ENCODE results near the gene STK38L. TPM values are rescaled to one million over a fixed set of nuclear protein-coding genes. Genes with fewer than 3 reads are reported as not detected.

Gene STK38L
- total RNA-seq (10 to 100 TPM; 28.2 to 34.8 TPM), polyA plus RNA-seq (ENCODE audit: insufficient read length in 6 of 6) (10 to 100 TPM; 37.4 to 45.1 (median 40.6) TPM)
- long read RNA-seq, donor 1, full-length matches to known transcripts = 6 of 16 reads
- long read RNA-seq, donor 1, partial matches to known transcripts = 10 of 16 reads
- long read RNA-seq, donor 1, other reads (novel, unspliced or antisense) = 0 of 16 reads
- long read RNA-seq, donor 2, full-length matches to known transcripts = 6 of 6 reads
- long read RNA-seq, donor 2, partial matches to known transcripts = 0 of 6 reads
- long read RNA-seq, donor 2, other reads (novel, unspliced or antisense) = 0 of 6 reads
- long read RNA-seq, donor 3, full-length matches to known transcripts = 3 of 3 reads
- long read RNA-seq, donor 3, partial matches to known transcripts = 0 of 3 reads
- long read RNA-seq, donor 3, other reads (novel, unspliced or antisense) = 0 of 3 reads
- long read RNA-seq, donor 4, full-length matches to known transcripts = 1 of 2 reads
- long read RNA-seq, donor 4, partial matches to known transcripts = 1 of 2 reads
- long read RNA-seq, donor 4, other reads (novel, unspliced or antisense) = 0 of 2 reads
- long read RNA-seq, donor 5, full-length matches to known transcripts = 5 of 5 reads
- long read RNA-seq, donor 5, partial matches to known transcripts = 0 of 5 reads
- long read RNA-seq, donor 5, other reads (novel, unspliced or antisense) = 0 of 5 reads
- long read RNA-seq, donor 6, full-length matches to known transcripts = 7 of 15 reads
- long read RNA-seq, donor 6, partial matches to known transcripts = 8 of 15 reads
- long read RNA-seq, donor 6, other reads (novel, unspliced or antisense) = 0 of 15 reads
- long read RNA-seq, donor 7, full-length matches to known transcripts = 2 of 2 reads
- long read RNA-seq, donor 7, partial matches to known transcripts = 0 of 2 reads
- long read RNA-seq, donor 7, other reads (novel, unspliced or antisense) = 0 of 2 reads
- long read RNA-seq, donor 8, partial matches to known transcripts = 13 of 15 reads
- long read RNA-seq, donor 8, other reads (novel, unspliced or antisense) = 0 of 15 reads
- long read RNA-seq, donor 9 = 0 reads
- long read RNA-seq, donor 10, full-length matches to known transcripts = 3 of 9 reads
- long read RNA-seq, donor 10, partial matches to known transcripts = 3 of 9 reads
- long read RNA-seq, donor 10, other reads (novel, unspliced or antisense) = 3 of 9 reads
- long read RNA-seq, donor 11, full-length matches to known transcripts = 6 of 25 reads
- long read RNA-seq, donor 11, partial matches to known transcripts = 19 of 25 reads
- long read RNA-seq, donor 11, other reads (novel, unspliced or antisense) = 0 of 25 reads
- long read RNA-seq, donor 12, full-length matches to known transcripts = 3 of 14 reads
- long read RNA-seq, donor 12, partial matches to known transcripts = 11 of 14 reads
- long read RNA-seq, donor 12, other reads (novel, unspliced or antisense) = 0 of 14 reads

DNA sequence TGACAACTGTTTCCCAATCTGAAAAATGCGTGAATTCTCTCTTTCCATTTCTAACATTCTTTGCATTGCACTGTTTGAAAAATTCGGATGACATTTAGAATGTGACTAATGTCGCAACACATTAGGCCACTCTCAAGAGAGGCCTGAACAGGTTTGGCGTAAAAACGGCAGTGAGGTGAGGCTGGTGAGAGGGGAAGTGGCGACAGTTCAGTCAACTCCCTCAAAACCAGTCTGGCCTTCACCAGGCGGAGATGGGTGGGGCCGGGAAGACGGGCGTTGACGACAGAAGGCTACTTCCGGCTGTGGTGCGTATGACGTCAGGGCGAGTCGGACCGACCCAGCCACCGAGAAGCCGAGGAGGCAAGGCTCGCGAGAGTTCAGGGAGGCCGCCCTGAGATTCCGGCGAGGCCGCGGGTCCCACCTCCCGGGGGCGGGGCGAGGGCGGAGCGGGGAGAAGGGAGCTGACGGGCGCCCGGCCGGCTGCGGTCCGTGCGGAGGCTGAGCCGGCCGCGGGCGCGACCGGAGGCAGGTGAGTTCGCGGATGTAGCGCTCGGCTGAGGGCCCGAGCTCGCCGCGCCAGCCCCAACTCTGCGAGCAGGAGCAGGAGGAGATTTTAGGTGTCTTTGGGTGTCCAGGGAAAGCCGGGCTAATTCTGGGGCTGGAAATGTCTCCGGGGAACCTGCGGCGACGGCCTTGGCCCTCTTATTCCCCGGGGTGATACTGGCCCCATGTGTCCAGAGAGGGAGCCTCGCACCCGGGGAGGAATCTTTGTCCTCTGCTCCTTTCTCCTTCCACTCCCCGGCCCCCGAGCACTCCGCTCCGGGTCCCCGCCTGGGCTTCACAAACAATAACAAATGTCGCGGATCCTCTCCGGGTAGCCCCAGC, at the start of gene STK38L:
TSS of gene STK38L (plus strand) at position 483 of the 885 bp plus-strand sequence. CDS start 53,435 bp downstream, outside the sequence.
- Histone ChIP-seq H3K36me3 (no peaks in the 10 kb centered on the region), H3K27me3 (no peaks in the 10 kb centered on the region), H3K4me3 (peak within 1 kb of the TSS; percentile 65 to 79), H3K9me3 (peaks cover 0 to 3% of the 10 kb centered on the region in 2 donors), H3K27ac (peak within 1 kb of the TSS; percentile 90 to 93), H3K4me1 (peaks cover 14 to 34% of the 10 kb centered on the region in 2 donors)
- intact Hi-C loops (cut with DNase I) = no loop called here
- peak; percentile 90 to 100 (median 98) for DNase-seq
- TF ChIP-seq, protein P1, sequence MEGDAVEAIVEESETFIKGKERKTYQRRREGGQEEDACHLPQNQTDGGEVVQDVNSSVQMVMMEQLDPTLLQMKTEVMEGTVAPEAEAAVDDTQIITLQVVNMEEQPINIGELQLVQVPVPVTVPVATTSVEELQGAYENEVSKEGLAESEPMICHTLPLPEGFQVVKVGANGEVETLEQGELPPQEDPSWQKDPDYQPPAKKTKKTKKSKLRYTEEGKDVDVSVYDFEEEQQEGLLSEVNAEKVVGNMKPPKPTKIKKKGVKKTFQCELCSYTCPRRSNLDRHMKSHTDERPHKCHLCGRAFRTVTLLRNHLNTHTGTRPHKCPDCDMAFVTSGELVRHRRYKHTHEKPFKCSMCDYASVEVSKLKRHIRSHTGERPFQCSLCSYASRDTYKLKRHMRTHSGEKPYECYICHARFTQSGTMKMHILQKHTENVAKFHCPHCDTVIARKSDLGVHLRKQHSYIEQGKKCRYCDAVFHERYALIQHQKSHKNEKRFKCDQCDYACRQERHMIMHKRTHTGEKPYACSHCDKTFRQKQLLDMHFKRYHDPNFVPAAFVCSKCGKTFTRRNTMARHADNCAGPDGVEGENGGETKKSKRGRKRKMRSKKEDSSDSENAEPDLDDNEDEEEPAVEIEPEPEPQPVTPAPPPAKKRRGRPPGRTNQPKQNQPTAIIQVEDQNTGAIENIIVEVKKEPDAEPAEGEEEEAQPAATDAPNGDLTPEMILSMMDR (IDR thresholded peaks at IDR 0.05) = peak in 1 of 2 donors; percentile 15
- peak; percentile 99 for ATAC-seq

DNA sequence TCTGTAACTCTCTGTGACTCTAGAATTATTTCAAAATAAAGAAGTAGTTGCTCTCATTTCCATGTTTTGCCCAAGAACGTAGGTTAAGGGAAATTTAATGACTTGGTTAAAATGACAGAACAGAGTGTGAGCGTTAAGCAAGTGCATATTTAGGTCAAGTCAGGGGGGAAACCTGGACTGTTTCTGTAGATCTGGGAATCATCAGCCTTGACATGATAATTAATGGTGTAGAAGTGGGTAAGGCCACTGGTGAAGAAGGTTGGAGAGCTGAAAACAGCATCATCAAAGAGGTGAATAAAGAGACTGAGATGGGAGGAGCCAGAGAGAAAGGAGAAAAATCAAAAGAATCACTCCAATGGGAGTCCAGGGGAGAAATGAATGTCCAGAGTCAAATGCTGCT, 49.4 kb upstream of the STK38L start:
- ATAC-seq = no peak
- TF ChIP-seq, protein P1 (IDR thresholded peaks at IDR 0.05) = no peak
- Histone ChIP-seq H3K4me3 (no peak overlapping the region), H3K4me1 (no peaks in the 10 kb centered on the region), H3K9me3 (no peaks in the 10 kb centered on the region), H3K27ac (no peak overlapping the region), H3K36me3 (no peaks in the 10 kb centered on the region), H3K27me3 (no peaks in the 10 kb centered on the region)
- DNase-seq = no peak
- intact Hi-C loops (cut with DNase I) = no loop called here

GRCh38 chr12:27198036-27198435, 46.0 kb upstream of the STK38L start:
- H3K4me3 ChIP-seq = no peak overlapping the region
- no peak overlapping the region for H3K27ac ChIP-seq
- H3K9me3 ChIP-seq = no peaks in the 10 kb centered on the region
- ATAC-seq (peak; percentile 53), DNase-seq (no peak)
- H3K27me3 ChIP-seq = no peaks in the 10 kb centered on the region
- H3K4me1 ChIP-seq = no peaks in the 10 kb centered on the region
- intact Hi-C loops (cut with DNase I) = no loop called here
- no peaks in the 10 kb centered on the region for H3K36me3 ChIP-seq
- TF ChIP-seq, protein P1 (IDR thresholded peaks at IDR 0.05) = no peak

DNA sequence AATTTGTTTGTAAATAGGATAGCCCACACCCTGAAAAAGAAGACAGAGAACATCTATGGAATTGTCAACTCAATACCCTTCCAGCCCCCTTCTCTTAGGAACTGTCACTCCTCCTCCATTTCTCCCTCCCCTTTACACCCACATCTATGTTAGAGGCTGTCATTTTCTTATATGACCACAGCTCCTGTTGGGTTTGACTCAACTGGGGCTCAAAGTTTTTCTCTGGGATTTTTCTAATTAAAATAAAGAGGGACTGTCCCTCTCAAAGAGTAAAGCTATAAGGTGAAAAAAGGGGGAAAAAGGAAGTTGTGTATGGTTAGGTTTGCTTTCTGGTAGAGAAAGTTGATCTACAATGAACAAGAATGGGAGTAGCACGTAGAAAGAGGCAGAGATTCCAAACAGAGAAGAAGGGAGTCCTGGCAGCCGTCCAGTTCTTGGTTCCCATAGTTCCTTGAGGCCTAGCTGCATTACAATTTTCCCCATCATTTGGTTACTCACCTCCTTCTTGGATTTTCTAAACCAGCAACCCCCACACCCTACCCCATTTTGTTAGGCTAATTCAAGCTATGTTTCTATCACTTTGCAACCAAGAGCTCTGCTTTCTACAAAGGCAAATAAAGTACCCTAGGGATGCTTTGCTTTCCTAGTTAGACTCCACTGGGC, 44.3 kb upstream of the STK38L start:
- Histone ChIP-seq H3K9me3 (no peaks in the 10 kb centered on the region), H3K4me1 (no peaks in the 10 kb centered on the region), H3K36me3 (no peaks in the 10 kb centered on the region), H3K27me3 (no peaks in the 10 kb centered on the region), H3K27ac (no peak overlapping the region), H3K4me3 (no peak overlapping the region)
- DNase-seq (no peak), ATAC-seq (no peak)
- intact Hi-C loops (cut with DNase I) = no loop called here
- TF ChIP-seq, protein P1 (IDR thresholded peaks at IDR 0.05) = no peak

Data from left lung (tissue), 14 donors.